ENCODE data around the gene TRPC4.
"Not testable (repeated sequence)": the region's sequence is repeated elsewhere in the genome, so short reads cannot be mapped to it uniquely, and the experiment has no call there.

TRPC4 gene

DNA sequence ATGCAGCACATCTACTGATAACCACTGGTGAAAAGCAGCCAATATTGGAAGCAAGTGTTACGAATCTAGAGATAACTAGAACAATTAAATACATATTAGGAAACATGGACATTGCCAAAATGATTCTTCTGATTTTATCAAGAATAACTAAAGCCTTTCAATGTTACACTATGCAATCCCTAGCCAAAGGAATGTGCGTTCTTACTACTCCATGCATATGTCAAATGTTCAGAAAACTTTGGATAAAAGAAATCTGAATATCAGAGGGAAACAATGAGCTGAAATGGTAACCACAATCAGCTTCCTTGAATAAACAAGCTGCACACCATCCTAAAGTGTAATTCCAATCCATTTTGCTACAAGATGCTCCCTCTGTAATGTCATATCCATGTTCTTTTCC, 270.1 kb downstream of the TRPC4 start:
- TF ChIP-seq CTCF (IDR thresholded peaks at IDR 0.05): no peak
- Mint-ChIP-seq H3K27ac (no peak overlapping the region), H3K4me3 (no peak overlapping the region), H3K27me3 (ENCODE audit: low read depth, poor library complexity) (peaks cover 4% of the 10 kb centered on the region), H3K4me1 (peaks cover 27% of the 10 kb centered on the region), H3K9me3 (no peaks in the 10 kb centered on the region), H3K36me3 (ENCODE audit: low read depth) (no peaks in the 10 kb centered on the region)
- DNase-seq: no peak

DNA sequence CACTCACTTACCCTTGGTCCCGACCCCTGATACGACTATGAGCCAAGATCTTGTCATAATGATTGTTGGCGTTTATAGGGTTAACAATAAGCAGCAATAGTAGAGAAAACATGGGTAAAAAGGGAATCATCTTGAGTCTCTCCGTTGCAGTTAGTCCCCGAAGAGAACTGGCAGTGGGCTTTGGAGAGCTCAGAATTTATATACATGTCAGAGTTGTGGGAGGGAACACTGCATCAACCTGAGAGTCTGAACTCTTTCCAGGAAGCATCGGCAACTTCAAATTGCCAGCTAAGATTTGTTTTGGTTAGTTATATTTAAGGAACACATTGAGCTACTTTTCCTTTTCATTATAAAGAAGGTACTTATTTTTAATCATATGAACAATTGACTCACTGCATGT, 271.0 kb downstream of the TRPC4 start, which contains the start of gene POSTN:
POSTN (minus strand) TSS at position 172 of the 400 bp plus-strand sequence; CDS start at position 130, 42 bp downstream.
- no peaks in the 10 kb centered on the region for H3K36me3 Mint-ChIP-seq (ENCODE audit: low read depth)
- no peak for TF ChIP-seq CTCF (IDR thresholded peaks at IDR 0.05)
- H3K27me3 Mint-ChIP-seq (ENCODE audit: low read depth, poor library complexity): peaks cover 4% of the 10 kb centered on the region
- H3K9me3 Mint-ChIP-seq: no peaks in the 10 kb centered on the region
- H3K27ac Mint-ChIP-seq: no peak within 1 kb of the TSS
- peak; percentile 20 for DNase-seq
- H3K4me1 Mint-ChIP-seq: peaks cover 27% of the 10 kb centered on the region
- peak within 1 kb of the TSS; percentile 75 for H3K4me3 Mint-ChIP-seq

GRCh38 chr13:37597477-37598025, 272.0 kb downstream of the TRPC4 start:
- H3K4me3 Mint-ChIP-seq: peak overlapping the region; percentile 54
- peaks cover 4% of the 10 kb centered on the region for H3K27me3 Mint-ChIP-seq (ENCODE audit: low read depth, poor library complexity)
- H3K4me1 Mint-ChIP-seq: peaks cover 25% of the 10 kb centered on the region
- no peak for TF ChIP-seq CTCF (IDR thresholded peaks at IDR 0.05)
- no peak overlapping the region for H3K27ac Mint-ChIP-seq
- H3K36me3 Mint-ChIP-seq (ENCODE audit: low read depth): no peaks in the 10 kb centered on the region
- DNase-seq: no peak
- no peaks in the 10 kb centered on the region for H3K9me3 Mint-ChIP-seq

GRCh38 chr13:37596805-37597204, 272.8 kb downstream of the TRPC4 start:
- peaks cover 21% of the 10 kb centered on the region for H3K4me1 Mint-ChIP-seq
- no peaks in the 10 kb centered on the region for H3K36me3 Mint-ChIP-seq (ENCODE audit: low read depth)
- TF ChIP-seq CTCF (IDR thresholded peaks at IDR 0.05): no peak
- no peak overlapping the region for H3K27ac Mint-ChIP-seq
- H3K9me3 Mint-ChIP-seq: no peaks in the 10 kb centered on the region
- no peak for DNase-seq
- peak overlapping the region; percentile 54 for H3K4me3 Mint-ChIP-seq
- H3K27me3 Mint-ChIP-seq (ENCODE audit: low read depth, poor library complexity): peaks cover 4% of the 10 kb centered on the region

DNA sequence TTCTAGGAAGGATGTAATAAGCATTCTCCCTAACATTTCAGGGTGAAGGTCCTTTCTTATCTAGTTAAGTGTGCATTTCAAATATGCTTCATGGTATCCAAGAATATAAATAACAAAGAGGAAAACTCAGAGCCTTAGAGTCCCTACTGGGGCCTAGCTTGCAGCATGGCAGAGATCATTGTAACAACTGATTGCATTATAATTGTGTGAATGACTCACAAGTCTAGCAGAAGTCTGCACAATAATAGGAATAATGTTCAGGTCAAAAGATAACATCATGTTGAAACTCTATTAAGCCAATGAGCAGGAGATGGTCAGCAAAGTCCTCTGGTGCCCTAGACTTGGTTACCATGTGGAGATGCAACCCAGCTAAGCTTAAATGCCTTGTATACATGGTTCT, 274.4 kb downstream of the TRPC4 start:
- Mint-ChIP-seq H3K9me3 (no peaks in the 10 kb centered on the region), H3K27ac (no peak overlapping the region), H3K4me3 (no peak overlapping the region), H3K4me1 (peaks cover 21% of the 10 kb centered on the region), H3K36me3 (ENCODE audit: low read depth) (no peaks in the 10 kb centered on the region), H3K27me3 (ENCODE audit: low read depth, poor library complexity) (peaks cover 4% of the 10 kb centered on the region)
- no peak for TF ChIP-seq CTCF (IDR thresholded peaks at IDR 0.05)
- no peak for DNase-seq

- peaks cover 21% of the 10 kb centered on the region for H3K4me1 Mint-ChIP-seq
Measured at GRCh38 chr13:37594550-37594949, 275.0 kb downstream of the TRPC4 start.

GRCh38 chr13:37589381-37589780, 280.2 kb downstream of the TRPC4 start:
- not testable (repeated sequence) for H3K4me3 Mint-ChIP-seq; H3K27ac Mint-ChIP-seq; H3K36me3 Mint-ChIP-seq (ENCODE audit: low read depth); H3K4me1 Mint-ChIP-seq; H3K9me3 Mint-ChIP-seq; DNase-seq; H3K27me3 Mint-ChIP-seq (ENCODE audit: low read depth, poor library complexity)

More at GRCh38 chr13:37594550-37594949, 275.0 kb downstream of the TRPC4 start:
- H3K9me3 Mint-ChIP-seq: no peaks in the 10 kb centered on the region
- H3K27me3 Mint-ChIP-seq (ENCODE audit: low read depth, poor library complexity): peaks cover 4% of the 10 kb centered on the region
- DNase-seq: no peak
- no peak overlapping the region for H3K27ac Mint-ChIP-seq
- H3K36me3 Mint-ChIP-seq (ENCODE audit: low read depth): no peaks in the 10 kb centered on the region
- no peak overlapping the region for H3K4me3 Mint-ChIP-seq
- no peak for TF ChIP-seq CTCF (IDR thresholded peaks at IDR 0.05)
